ENCODE data around the gene MAMSTR.

- TF ChIP-seq POLR2A (IDR thresholded peaks at IDR 0.05): no peak
- TF ChIP-seq, protein P1, sequence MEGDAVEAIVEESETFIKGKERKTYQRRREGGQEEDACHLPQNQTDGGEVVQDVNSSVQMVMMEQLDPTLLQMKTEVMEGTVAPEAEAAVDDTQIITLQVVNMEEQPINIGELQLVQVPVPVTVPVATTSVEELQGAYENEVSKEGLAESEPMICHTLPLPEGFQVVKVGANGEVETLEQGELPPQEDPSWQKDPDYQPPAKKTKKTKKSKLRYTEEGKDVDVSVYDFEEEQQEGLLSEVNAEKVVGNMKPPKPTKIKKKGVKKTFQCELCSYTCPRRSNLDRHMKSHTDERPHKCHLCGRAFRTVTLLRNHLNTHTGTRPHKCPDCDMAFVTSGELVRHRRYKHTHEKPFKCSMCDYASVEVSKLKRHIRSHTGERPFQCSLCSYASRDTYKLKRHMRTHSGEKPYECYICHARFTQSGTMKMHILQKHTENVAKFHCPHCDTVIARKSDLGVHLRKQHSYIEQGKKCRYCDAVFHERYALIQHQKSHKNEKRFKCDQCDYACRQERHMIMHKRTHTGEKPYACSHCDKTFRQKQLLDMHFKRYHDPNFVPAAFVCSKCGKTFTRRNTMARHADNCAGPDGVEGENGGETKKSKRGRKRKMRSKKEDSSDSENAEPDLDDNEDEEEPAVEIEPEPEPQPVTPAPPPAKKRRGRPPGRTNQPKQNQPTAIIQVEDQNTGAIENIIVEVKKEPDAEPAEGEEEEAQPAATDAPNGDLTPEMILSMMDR (IDR thresholded peaks at IDR 0.05): no peak
Observed at GRCh38 chr19:48755787-48756186, 36.3 kb upstream of the MAMSTR start.

All from adrenal gland (tissue), 5 donors.